NB4 (cell line): ENCODE data around the gene MSH6.

Experiments used
- DNase-seq: peaks from one replicate; pipeline ENCODE4 v3.0.0; 2010; ENCODE audit warnings: low read depth
- H3K4me3 ChIP-seq: one replicate; pipeline ENCODE4 v1.5.1; 2011; ENCODE audit warnings: mild to moderate bottlenecking, low read depth, low read length, moderate library complexity
- MYC ChIP-seq: IDR thresholded peaks from 2 replicates; pipeline ENCODE4 v1.6.1; 2011; ENCODE audit warnings: low read depth, low read length
- POLR2A ChIP-seq: IDR thresholded peaks from 2 replicates; pipeline ENCODE4 v1.6.1; 2011; ENCODE audit warnings: mild to moderate bottlenecking; ENCODE audit not compliant: insufficient read length; ENCODE audit errors: extremely low read depth
- TF ChIP-seq, protein P1 (sequence below): IDR thresholded peaks from one replicate; pipeline ENCODE4 v1.5.1; 2012; ENCODE audit warnings: low read depth, low read length
- TF ChIP-seq, protein P2 (sequence below): IDR thresholded peaks from 2 replicates; pipeline ENCODE4 v1.6.1; 2011; ENCODE audit warnings: low read depth, low read length

Gene MSH6

DNA sequence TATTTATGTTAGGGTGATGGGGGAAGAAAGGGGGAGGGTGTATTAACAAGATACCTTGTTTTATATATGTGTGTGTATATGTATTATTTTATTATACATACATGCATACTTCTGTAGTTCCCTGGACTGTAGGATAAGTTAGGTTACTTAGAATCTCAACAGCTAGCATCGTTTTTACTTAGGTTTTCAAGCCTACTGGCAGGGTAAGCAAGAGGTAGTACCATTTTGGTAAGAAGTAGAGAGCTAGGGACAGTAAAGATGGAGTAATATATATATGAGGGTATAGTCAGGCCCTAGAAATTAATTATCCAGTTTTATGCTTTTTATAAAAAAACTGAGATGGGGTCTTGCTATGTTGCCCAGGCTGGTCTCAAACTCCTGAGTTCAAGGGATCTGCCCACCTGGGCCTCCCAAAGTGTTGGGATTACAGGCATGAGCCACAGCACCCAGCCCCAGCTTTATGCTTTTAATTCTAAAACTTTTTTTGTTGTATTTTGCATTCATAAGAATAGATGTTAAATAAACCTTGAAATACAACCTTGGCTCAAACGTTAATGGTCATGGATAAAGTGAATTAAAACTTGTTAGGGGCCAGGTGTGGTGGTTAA, 13.2 kb downstream of the MSH6 start:
- TF ChIP-seq, protein P1, sequence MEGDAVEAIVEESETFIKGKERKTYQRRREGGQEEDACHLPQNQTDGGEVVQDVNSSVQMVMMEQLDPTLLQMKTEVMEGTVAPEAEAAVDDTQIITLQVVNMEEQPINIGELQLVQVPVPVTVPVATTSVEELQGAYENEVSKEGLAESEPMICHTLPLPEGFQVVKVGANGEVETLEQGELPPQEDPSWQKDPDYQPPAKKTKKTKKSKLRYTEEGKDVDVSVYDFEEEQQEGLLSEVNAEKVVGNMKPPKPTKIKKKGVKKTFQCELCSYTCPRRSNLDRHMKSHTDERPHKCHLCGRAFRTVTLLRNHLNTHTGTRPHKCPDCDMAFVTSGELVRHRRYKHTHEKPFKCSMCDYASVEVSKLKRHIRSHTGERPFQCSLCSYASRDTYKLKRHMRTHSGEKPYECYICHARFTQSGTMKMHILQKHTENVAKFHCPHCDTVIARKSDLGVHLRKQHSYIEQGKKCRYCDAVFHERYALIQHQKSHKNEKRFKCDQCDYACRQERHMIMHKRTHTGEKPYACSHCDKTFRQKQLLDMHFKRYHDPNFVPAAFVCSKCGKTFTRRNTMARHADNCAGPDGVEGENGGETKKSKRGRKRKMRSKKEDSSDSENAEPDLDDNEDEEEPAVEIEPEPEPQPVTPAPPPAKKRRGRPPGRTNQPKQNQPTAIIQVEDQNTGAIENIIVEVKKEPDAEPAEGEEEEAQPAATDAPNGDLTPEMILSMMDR, result no peak
- no peak for TF ChIP-seq MYC
- TF ChIP-seq, protein P2, sequence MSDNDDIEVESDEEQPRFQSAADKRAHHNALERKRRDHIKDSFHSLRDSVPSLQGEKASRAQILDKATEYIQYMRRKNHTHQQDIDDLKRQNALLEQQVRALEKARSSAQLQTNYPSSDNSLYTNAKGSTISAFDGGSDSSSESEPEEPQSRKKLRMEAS, result no peak
- TF ChIP-seq POLR2A, result no peak
- H3K4me3 ChIP-seq, result no peak overlapping the region
- no peak for DNase-seq

DNA sequence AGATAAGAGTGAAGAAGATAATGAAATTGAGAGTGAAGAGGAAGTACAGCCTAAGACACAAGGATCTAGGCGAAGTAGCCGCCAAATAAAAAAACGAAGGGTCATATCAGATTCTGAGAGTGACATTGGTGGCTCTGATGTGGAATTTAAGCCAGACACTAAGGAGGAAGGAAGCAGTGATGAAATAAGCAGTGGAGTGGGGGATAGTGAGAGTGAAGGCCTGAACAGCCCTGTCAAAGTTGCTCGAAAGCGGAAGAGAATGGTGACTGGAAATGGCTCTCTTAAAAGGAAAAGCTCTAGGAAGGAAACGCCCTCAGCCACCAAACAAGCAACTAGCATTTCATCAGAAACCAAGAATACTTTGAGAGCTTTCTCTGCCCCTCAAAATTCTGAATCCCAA, 15.7 kb downstream of the MSH6 start:
- DNase-seq, result peak; percentile 35
- TF ChIP-seq MYC (no peak), POLR2A (no peak)
- TF ChIP-seq, protein P2, result no peak
- TF ChIP-seq, protein P1, result no peak
- H3K4me3 ChIP-seq, result no peak overlapping the region

DNA sequence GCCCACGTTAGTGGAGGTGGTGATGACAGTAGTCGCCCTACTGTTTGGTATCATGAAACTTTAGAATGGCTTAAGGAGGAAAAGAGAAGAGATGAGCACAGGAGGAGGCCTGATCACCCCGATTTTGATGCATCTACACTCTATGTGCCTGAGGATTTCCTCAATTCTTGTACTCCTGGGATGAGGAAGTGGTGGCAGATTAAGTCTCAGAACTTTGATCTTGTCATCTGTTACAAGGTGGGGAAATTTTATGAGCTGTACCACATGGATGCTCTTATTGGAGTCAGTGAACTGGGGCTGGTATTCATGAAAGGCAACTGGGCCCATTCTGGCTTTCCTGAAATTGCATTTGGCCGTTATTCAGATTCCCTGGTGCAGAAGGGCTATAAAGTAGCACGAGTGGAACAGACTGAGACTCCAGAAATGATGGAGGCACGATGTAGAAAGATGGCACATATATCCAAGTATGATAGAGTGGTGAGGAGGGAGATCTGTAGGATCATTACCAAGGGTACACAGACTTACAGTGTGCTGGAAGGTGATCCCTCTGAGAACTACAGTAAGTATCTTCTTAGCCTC, 16.2 kb downstream of the MSH6 start:
- no peak for DNase-seq
- TF ChIP-seq POLR2A (no peak), MYC (no peak)
- TF ChIP-seq, protein P1, result no peak
- TF ChIP-seq, protein P2, result no peak
- H3K4me3 ChIP-seq, result no peak overlapping the region

DNA sequence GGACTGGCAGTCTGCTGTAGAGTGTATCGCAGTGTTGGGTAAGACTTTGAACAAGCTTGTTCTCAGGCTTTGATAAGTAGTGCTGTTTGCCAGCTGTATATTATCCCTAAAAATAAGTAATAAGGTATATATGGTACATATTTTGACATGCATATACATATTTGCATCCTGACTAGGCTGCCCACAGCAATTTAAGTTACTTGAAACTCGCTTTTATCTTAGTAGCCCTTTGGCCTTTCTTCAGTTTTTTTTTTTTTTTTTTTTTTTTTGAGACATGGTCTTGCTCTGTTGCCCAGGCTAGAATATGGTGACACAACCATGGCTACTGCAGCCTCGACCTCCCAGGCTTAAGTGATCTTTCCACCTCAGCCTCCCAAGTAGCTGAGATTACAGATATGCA, 18.2 kb downstream of the MSH6 start:
- no peak overlapping the region for H3K4me3 ChIP-seq
- no peak for DNase-seq
- TF ChIP-seq MYC (no peak), POLR2A (no peak)
- TF ChIP-seq, protein P2, result no peak
- TF ChIP-seq, protein P1, result no peak

DNA sequence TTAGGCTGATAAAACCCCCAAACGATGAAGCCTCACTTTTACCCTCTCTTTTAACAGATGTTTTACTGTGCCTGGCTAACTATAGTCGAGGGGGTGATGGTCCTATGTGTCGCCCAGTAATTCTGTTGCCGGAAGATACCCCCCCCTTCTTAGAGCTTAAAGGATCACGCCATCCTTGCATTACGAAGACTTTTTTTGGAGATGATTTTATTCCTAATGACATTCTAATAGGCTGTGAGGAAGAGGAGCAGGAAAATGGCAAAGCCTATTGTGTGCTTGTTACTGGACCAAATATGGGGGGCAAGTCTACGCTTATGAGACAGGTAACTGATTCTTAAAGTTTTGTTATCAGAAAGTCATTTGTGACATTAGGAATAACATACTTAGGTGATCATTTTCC, 20.4 kb downstream of the MSH6 start:
- no peak for TF ChIP-seq POLR2A
- TF ChIP-seq, protein P1, result no peak
- TF ChIP-seq, protein P2, result no peak
- TF ChIP-seq MYC, result no peak
- DNase-seq, result no peak
- no peak overlapping the region for H3K4me3 ChIP-seq
